Aorta (tissue), 5 donors: ENCODE measurements around the gene AMACR. TPM values are rescaled to one million over a fixed set of nuclear protein-coding genes. Genes with fewer than 3 reads are reported as not detected.
A peak's percentile ranks its signal among the peaks of the same experiment; 100 is the strongest.
"Not testable (repeated sequence)": the region's sequence is repeated elsewhere in the genome, so short reads cannot be mapped to it uniquely, and the experiment has no call there.

Source experiments
- ATAC-seq: fragments of 200-7000 bp; cut with Tn5 transposase; one replicate; pipeline ENCODE4 v1.9.1; 2022; ENCODE audit warnings: moderate library complexity; ENCODE audit not compliant: low FRiP score
- DNase-seq, 2 donors: peaks; one replicate each; pipeline ENCODE4 v3.0.0-alpha.2; 2020
- H3K27ac ChIP-seq, 2 donors: one replicate each; pipeline ENCODE4 v1.5.1; 2013; ENCODE audit warnings: low read length in 2 of 2, mild to moderate bottlenecking in 2 of 2, moderate library complexity in 2 of 2, control low read depth in 1 of 2, inconsistent platforms in 1 of 2, low read depth in 1 of 2
- H3K27me3 ChIP-seq, 2 donors: one replicate each; pipeline ENCODE4 v1.6.1; 2013; ENCODE audit warnings: control low read depth in 1 of 2, low read length in 1 of 2, mild to moderate bottlenecking in 1 of 2, moderate library complexity in 1 of 2; ENCODE audit not compliant: insufficient read depth in 2 of 2, control insufficient read depth in 1 of 2
- H3K36me3 ChIP-seq, 2 donors: one replicate each; pipeline ENCODE4 v1.6.1; 2013; ENCODE audit warnings: control low read depth in 1 of 2, low read length in 1 of 2, mild to moderate bottlenecking in 1 of 2; ENCODE audit not compliant: insufficient read depth in 2 of 2, control insufficient read depth in 1 of 2
- H3K4me1 ChIP-seq, 2 donors: one replicate each; pipeline ENCODE4 v1.6.1; 2013; ENCODE audit warnings: low read length in 2 of 2, control low read depth in 1 of 2, mild to moderate bottlenecking in 1 of 2, moderate library complexity in 1 of 2; ENCODE audit not compliant: insufficient read depth in 2 of 2, control insufficient read depth in 1 of 2
- H3K4me3 ChIP-seq, 2 donors: one replicate each; pipeline ENCODE4 v1.5.1; 2013; ENCODE audit warnings: low read length in 2 of 2, control low read depth in 1 of 2, mild to moderate bottlenecking in 1 of 2
- H3K9me3 ChIP-seq: one replicate; pipeline ENCODE4 v1.6.1; 2013; ENCODE audit warnings: mild to moderate bottlenecking, low read length; ENCODE audit not compliant: control insufficient read depth
- WGBS, 2 donors: extraction: QIAGEN DNeasy Blood & Tissue Kit; methylation state at CpG; one replicate each; pipeline ENCODE4 v1.1.7; 2013; 5-methylcytosine and 5-hydroxymethylcytosine counted together
- intact Hi-C, 2 donors: fragments of 100-400 bp; cut with DNase I; formaldehyde crosslinking; loops; one replicate each; pipeline versions ENCODE4 v1.14.2 to v1.15.0; 2022
- polyA plus RNA-seq, 2 donors: library from polyadenylated mRNA; stranded (reverse); fragments of 200-250 nt; gene quantifications; one replicate each; pipeline ENCODE4 v1.2.3, GENCODE V29; 2013
- total RNA-seq, 2 donors: library from RNA; stranded (reverse); fragmentation: NEBNext Ultra II Directional; extraction: Animal tissue kit (Norgen Biotek cat#: 25700); gene quantifications; one replicate each; pipeline ENCODE4 v1.2.1, GENCODE V29; 2021
- donor health status: healthy with polysubstance abuse.
- donor health status: Bipolar disorder and iron deficiency.
- donor health status: DM: no; HTN: no; CAD: no.
- donor health status: DM: no; HTN: no; CAD: no.
- donor health status: DM: yes; HTN: yes; CAD: no.

The AMACR gene
- total and polyA plus RNA-seq, 4 donors = 5.0 to 11.4 (median 7.7) TPM

- H3K27ac ChIP-seq, intact Hi-C loops, DNase-seq, H3K4me3 ChIP-seq, H3K4me1 ChIP-seq, H3K9me3 ChIP-seq, ATAC-seq, H3K36me3 ChIP-seq, H3K27me3 ChIP-seq: not testable (repeated sequence)
- 97 to 99% methylated on average over 2 of the region's 2 CpGs for WGBS, 2 donors
Measured at GRCh38 chr5:34030585-34030984, 22.7 kb upstream of the AMACR start.

- intact Hi-C loops = no loop called here
- Histone ChIP-seq H3K27ac (no peak overlapping the region), H3K27me3 (no peaks in the 10 kb centered on the region), H3K4me1 (no peaks in the 10 kb centered on the region), H3K9me3 (no peaks in the 10 kb centered on the region), H3K36me3 (peaks cover 0 to 3% of the 10 kb centered on the region in 2 donors), H3K4me3 (no peak overlapping the region)
- WGBS, 2 donors = 32 to 35% methylated on average over 1 of the region's 1 CpG
- ATAC-seq (peak; percentile 59), DNase-seq (no peak)
Measured at GRCh38 chr5:34030048-34030447, 22.2 kb upstream of the AMACR start.

GRCh38 chr5:34028349-34028748 is 20.5 kb upstream of the AMACR start:
- intact Hi-C loops = no loop called here
- Histone ChIP-seq H3K4me1 (no peaks in the 10 kb centered on the region), H3K27ac (no peak overlapping the region), H3K36me3 (no peaks in the 10 kb centered on the region), H3K4me3 (no peak overlapping the region), H3K9me3 (no peaks in the 10 kb centered on the region), H3K27me3 (no peaks in the 10 kb centered on the region)
- no peak for DNase-seq
- ATAC-seq = no peak
- 92 to 95% methylated on average over 3 of the region's 3 CpGs for WGBS, 2 donors

- Histone ChIP-seq H3K27me3 (no peaks in the 10 kb centered on the region), H3K36me3 (no peaks in the 10 kb centered on the region), H3K4me3 (no peak overlapping the region), H3K9me3 (no peaks in the 10 kb centered on the region), H3K27ac (no peak overlapping the region), H3K4me1 (no peaks in the 10 kb centered on the region)
- WGBS, 2 donors = 80 to 84% methylated on average over 9 of the region's 9 CpGs
- no peak for DNase-seq
- no peak for ATAC-seq
- intact Hi-C loops = no loop called here
Measured at GRCh38 chr5:34026089-34026761, 18.4 kb upstream of the AMACR start.

- H3K4me1 ChIP-seq = no peaks in the 10 kb centered on the region
- H3K9me3 ChIP-seq = no peaks in the 10 kb centered on the region
- H3K4me3 ChIP-seq = no peak overlapping the region
- intact Hi-C loops = no loop called here
- no peak overlapping the region for H3K27ac ChIP-seq
- DNase-seq (no peak), ATAC-seq (peak; percentile 62)
- H3K27me3 ChIP-seq = no peaks in the 10 kb centered on the region
- WGBS, 2 donors = 1 to 2% methylated on average over 2 of the region's 2 CpGs
- H3K36me3 ChIP-seq = no peaks in the 10 kb centered on the region
Measured at GRCh38 chr5:34022121-34022705, 14.4 kb upstream of the AMACR start.

- no peak for ATAC-seq
Measured at GRCh38 chr5:34021334-34021733, 13.5 kb upstream of the AMACR start.

GRCh38 chr5:34020726-34021125 is 12.9 kb upstream of the AMACR start:
- Histone ChIP-seq H3K36me3 (no peaks in the 10 kb centered on the region), H3K27me3 (no peaks in the 10 kb centered on the region), H3K4me1 (no peaks in the 10 kb centered on the region), H3K9me3 (no peaks in the 10 kb centered on the region), H3K4me3 (no peak overlapping the region), H3K27ac (no peak overlapping the region)
- intact Hi-C loops = no loop called here
- no peak for ATAC-seq
- WGBS, 2 donors = 95 to 100% methylated on average over 1 of the region's 1 CpG
- no peak for DNase-seq

More at GRCh38 chr5:34021334-34021733, 13.5 kb upstream of the AMACR start:
- Histone ChIP-seq H3K4me1 (no peaks in the 10 kb centered on the region), H3K27ac (no peak overlapping the region), H3K27me3 (no peaks in the 10 kb centered on the region), H3K9me3 (no peaks in the 10 kb centered on the region), H3K4me3 (no peak overlapping the region), H3K36me3 (no peaks in the 10 kb centered on the region)
- 88 to 97% methylated on average over 2 of the region's 2 CpGs for WGBS, 2 donors
- no peak for DNase-seq
- intact Hi-C loops = no loop called here

GRCh38 chr5:34017254-34017653 is 9.4 kb upstream of the AMACR start:
- intact Hi-C loops = loop anchor here in 1 of 2 donors (10.0 kb wide), 1 partner anchor 458 kb away; no protein-coding TSS in a partner anchor
- ATAC-seq (no peak), DNase-seq (no peak)
- H3K27me3 ChIP-seq = no peaks in the 10 kb centered on the region
- no peaks in the 10 kb centered on the region for H3K4me1 ChIP-seq
- peaks cover 0 to 2% of the 10 kb centered on the region in 2 donors for H3K36me3 ChIP-seq
- no peak overlapping the region for H3K27ac ChIP-seq
- H3K4me3 ChIP-seq = no peak overlapping the region
- WGBS, 2 donors = 96 to 97% methylated on average over 2 of the region's 2 CpGs
- H3K9me3 ChIP-seq = no peaks in the 10 kb centered on the region

- Histone ChIP-seq H3K4me3 (no peak overlapping the region), H3K4me1 (no peaks in the 10 kb centered on the region), H3K9me3 (no peaks in the 10 kb centered on the region), H3K27me3 (no peaks in the 10 kb centered on the region), H3K27ac (no peak overlapping the region), H3K36me3 (peaks cover 0 to 2% of the 10 kb centered on the region in 2 donors)
- intact Hi-C loops = loop anchor here in 1 of 2 donors (10.0 kb wide), 1 partner anchor 458 kb away; no protein-coding TSS in a partner anchor
- ATAC-seq (no peak), DNase-seq (no peak)
- 97% methylated on average over 2 of the region's 2 CpGs for WGBS, 2 donors
Measured at GRCh38 chr5:34016750-34017149, 8.9 kb upstream of the AMACR start.
